MM.1S (cell line): ENCODE data around the gene HIVEP2.

ENCODE experiments used
- DNase-seq: peaks from one replicate; pipeline ENCODE4 v3.0.0-alpha.2; 2015
- H2AFZ ChIP-seq: fragments of 300-600 bp; sonication (generic); 2 replicates; pipeline ENCODE4 v1.6.0; 2016; ENCODE audit warnings: antibody characterized with exemption, low read length
- H3F3A ChIP-seq: fragments of 300-600 bp; sonication (generic); 2 replicates; pipeline ENCODE4 v1.6.1; 2016; ENCODE audit warnings: mild to moderate bottlenecking, antibody characterized with exemption, low read length, moderate library complexity, mixed read lengths; ENCODE audit not compliant: insufficient read depth
- H3K27ac ChIP-seq: fragments of 300-600 bp; sonication (generic); 2 replicates; pipeline ENCODE4 v1.5.1; 2016; ENCODE audit warnings: mild to moderate bottlenecking, low read length
- H3K27me3 ChIP-seq: fragments of 300-600 bp; sonication (generic); replicated peaks from 2 replicates; pipeline ENCODE4 v1.6.0; 2016; ENCODE audit warnings: low read length; ENCODE audit not compliant: insufficient read depth
- H3K36me3 ChIP-seq: fragments of 300-600 bp; sonication (generic); replicated peaks from 2 replicates; pipeline ENCODE4 v1.6.1; 2016; ENCODE audit warnings: mild to moderate bottlenecking, low read length, mixed read lengths; ENCODE audit not compliant: insufficient read depth
- H3K4me1 ChIP-seq: fragments of 300-600 bp; sonication (generic); 2 replicates; pipeline ENCODE4 v1.6.1; 2016; ENCODE audit warnings: low read length, mixed read lengths
- H3K4me2 ChIP-seq: fragments of 300-600 bp; sonication (generic); 2 replicates; pipeline ENCODE4 v1.6.0; 2016; ENCODE audit warnings: low read depth, low read length
- H3K4me3 ChIP-seq: fragments of 300-600 bp; sonication (generic); 2 replicates; pipeline ENCODE4 v1.5.1; 2016; ENCODE audit warnings: low read length, mixed read lengths
- H3K79me2 ChIP-seq: fragments of 300-600 bp; sonication (generic); 2 replicates; pipeline ENCODE4 v1.6.1; 2016; ENCODE audit warnings: mixed run types, low read length, mixed read lengths
- H3K9ac ChIP-seq: fragments of 300-600 bp; sonication (generic); 2 replicates; pipeline ENCODE4 v1.6.1; 2016; ENCODE audit warnings: low read length, mixed read lengths
- H3K9me2 ChIP-seq: fragments of 300-600 bp; sonication (generic); replicated peaks from 2 replicates; pipeline ENCODE4 v1.6.1; 2016; ENCODE audit warnings: mild to moderate bottlenecking, low read length, mixed read lengths; ENCODE audit not compliant: insufficient read depth
- H3K9me3 ChIP-seq: fragments of 300-600 bp; sonication (generic); replicated peaks from 2 replicates; pipeline ENCODE4 v1.6.1; 2016; ENCODE audit warnings: mild to moderate bottlenecking, low read length, mixed read lengths; ENCODE audit not compliant: insufficient read depth
- H4K20me1 ChIP-seq: fragments of 300-600 bp; sonication (generic); 2 replicates; pipeline ENCODE4 v1.6.1; 2016; ENCODE audit warnings: mild to moderate bottlenecking, low read length, moderate library complexity, mixed read lengths; ENCODE audit not compliant: insufficient read depth
- EZH2 ChIP-seq: fragments of 300-600 bp; sonication (generic); optimal IDR thresholded peaks from 2 replicates; pipeline ENCODE3; 2017; ENCODE audit warnings: low read depth, mild to moderate bottlenecking, antibody characterized with exemption, low read length, mixed read lengths
- EZH2phosphoT487 ChIP-seq: fragments of 300-600 bp; sonication (generic); IDR thresholded peaks from 2 replicates; pipeline ENCODE4 v1.6.1; 2018; ENCODE audit warnings: antibody characterized with exemption, low read length
- TF ChIP-seq, protein P1 (sequence below): fragments of 300-600 bp; sonication (generic); IDR thresholded peaks from 2 replicates; pipeline ENCODE4 v1.5.1; 2016; ENCODE audit warnings: antibody characterized with exemption, low read length, mixed read lengths

The HIVEP2 gene

DNA sequence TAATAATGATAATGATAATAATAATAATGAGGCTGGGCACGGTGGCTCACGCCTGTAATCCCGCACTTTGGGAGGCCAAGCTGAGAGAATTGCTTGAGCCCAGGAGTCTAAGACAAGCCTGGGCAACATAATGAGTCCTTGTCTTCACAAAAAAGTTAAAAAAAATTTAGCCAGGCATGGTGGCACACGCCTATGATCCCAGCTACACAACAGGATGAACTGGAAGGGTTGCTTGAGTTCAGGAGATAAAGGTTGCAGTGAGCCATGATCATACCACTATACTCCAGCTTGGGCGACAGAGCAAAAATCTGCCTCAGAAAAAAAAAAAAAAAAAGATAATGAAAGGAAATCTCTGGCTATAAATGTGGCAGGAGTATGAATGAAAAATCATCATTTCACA is 213.4 kb downstream of the HIVEP2 start:
- H3F3A ChIP-seq, result no peaks in the 10 kb centered on the region
- H4K20me1 ChIP-seq, result no peaks in the 10 kb centered on the region
- H3K27ac ChIP-seq, result no peak overlapping the region
- no peaks in the 10 kb centered on the region for H3K36me3 ChIP-seq
- TF ChIP-seq EZH2phosphoT487 (no peak), EZH2 (no peak)
- TF ChIP-seq, protein P1, sequence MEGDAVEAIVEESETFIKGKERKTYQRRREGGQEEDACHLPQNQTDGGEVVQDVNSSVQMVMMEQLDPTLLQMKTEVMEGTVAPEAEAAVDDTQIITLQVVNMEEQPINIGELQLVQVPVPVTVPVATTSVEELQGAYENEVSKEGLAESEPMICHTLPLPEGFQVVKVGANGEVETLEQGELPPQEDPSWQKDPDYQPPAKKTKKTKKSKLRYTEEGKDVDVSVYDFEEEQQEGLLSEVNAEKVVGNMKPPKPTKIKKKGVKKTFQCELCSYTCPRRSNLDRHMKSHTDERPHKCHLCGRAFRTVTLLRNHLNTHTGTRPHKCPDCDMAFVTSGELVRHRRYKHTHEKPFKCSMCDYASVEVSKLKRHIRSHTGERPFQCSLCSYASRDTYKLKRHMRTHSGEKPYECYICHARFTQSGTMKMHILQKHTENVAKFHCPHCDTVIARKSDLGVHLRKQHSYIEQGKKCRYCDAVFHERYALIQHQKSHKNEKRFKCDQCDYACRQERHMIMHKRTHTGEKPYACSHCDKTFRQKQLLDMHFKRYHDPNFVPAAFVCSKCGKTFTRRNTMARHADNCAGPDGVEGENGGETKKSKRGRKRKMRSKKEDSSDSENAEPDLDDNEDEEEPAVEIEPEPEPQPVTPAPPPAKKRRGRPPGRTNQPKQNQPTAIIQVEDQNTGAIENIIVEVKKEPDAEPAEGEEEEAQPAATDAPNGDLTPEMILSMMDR, result no peak
- H3K9me3 ChIP-seq, result no peaks in the 10 kb centered on the region
- no peaks in the 10 kb centered on the region for H3K27me3 ChIP-seq
- no peaks in the 10 kb centered on the region for H3K79me2 ChIP-seq
- H3K4me1 ChIP-seq, result no peaks in the 10 kb centered on the region
- H3K9ac ChIP-seq, result no peak overlapping the region
- H3K4me2 ChIP-seq, result no peak overlapping the region
- DNase-seq, result no peak
- H2AFZ ChIP-seq, result no peak overlapping the region
- H3K9me2 ChIP-seq, result no peaks in the 10 kb centered on the region
- no peak overlapping the region for H3K4me3 ChIP-seq

DNA sequence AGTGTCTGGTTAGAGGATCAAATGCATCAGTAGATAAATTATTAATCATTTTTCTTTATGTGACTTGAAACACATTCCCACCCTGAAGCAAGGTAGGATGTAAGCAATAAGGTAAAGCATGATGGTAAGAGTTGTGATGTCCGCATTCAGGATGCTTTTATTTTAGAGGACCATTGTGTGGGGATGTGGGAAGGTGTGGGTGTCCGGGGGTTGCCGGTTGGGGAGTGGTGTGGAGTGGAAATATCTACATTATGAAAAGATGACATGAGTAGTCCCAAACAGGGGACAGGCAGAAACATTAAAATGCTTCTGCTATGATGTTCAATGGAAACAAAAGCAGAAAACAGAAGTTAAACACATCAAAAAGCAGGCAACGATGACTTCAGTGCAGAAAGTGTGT is 215.4 kb downstream of the HIVEP2 start:
- Histone ChIP-seq H3F3A (no peaks in the 10 kb centered on the region), H3K4me1 (no peaks in the 10 kb centered on the region), H4K20me1 (no peaks in the 10 kb centered on the region), H3K9ac (no peak overlapping the region), H3K27ac (no peak overlapping the region), H3K9me2 (no peaks in the 10 kb centered on the region), H3K79me2 (no peaks in the 10 kb centered on the region), H3K4me2 (no peak overlapping the region), H3K4me3 (no peak overlapping the region), H3K9me3 (no peaks in the 10 kb centered on the region), H3K27me3 (no peaks in the 10 kb centered on the region), H3K36me3 (no peaks in the 10 kb centered on the region), H2AFZ (no peak overlapping the region)
- DNase-seq, result no peak
- TF ChIP-seq EZH2phosphoT487, result no peak
- TF ChIP-seq, protein P1, result no peak
- TF ChIP-seq EZH2, result no peak

DNA sequence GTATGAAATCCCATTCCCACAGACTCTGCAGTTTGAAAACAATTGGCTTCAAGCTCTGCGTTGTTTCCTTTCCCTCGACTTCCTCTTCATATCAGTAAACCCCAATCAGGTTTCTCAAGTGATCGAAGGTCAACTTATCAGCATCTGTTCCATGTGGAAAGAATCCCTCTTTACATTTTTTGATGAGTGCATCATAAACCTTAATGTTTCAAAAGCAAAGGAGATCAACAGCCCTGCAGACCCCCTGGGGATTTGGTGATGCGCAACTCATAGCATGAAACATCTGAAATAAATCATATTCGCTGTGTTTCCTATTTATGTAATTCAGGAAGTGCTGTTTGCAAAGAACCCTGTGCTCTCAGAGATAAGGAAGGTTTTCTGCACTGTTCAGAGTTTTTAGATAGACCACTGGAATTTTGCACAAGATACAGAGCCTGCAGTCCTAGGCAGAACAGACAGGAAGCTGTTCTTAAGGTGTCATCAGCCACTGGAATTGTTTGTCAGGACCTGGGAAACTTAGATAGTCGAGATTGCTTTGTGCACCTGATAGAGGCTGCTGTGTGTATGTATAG is 216.0 kb downstream of the HIVEP2 start:
- no peaks in the 10 kb centered on the region for H4K20me1 ChIP-seq
- no peak overlapping the region for H2AFZ ChIP-seq
- H3K9me2 ChIP-seq, result no peaks in the 10 kb centered on the region
- H3K27me3 ChIP-seq, result no peaks in the 10 kb centered on the region
- no peaks in the 10 kb centered on the region for H3F3A ChIP-seq
- no peaks in the 10 kb centered on the region for H3K36me3 ChIP-seq
- no peaks in the 10 kb centered on the region for H3K4me1 ChIP-seq
- no peak overlapping the region for H3K27ac ChIP-seq
- no peak overlapping the region for H3K4me3 ChIP-seq
- no peak overlapping the region for H3K4me2 ChIP-seq
- no peak for DNase-seq
- no peak for TF ChIP-seq EZH2phosphoT487
- TF ChIP-seq EZH2, result no peak
- TF ChIP-seq, protein P1, result no peak
- no peaks in the 10 kb centered on the region for H3K9me3 ChIP-seq
- no peaks in the 10 kb centered on the region for H3K79me2 ChIP-seq
- H3K9ac ChIP-seq, result no peak overlapping the region
